ENCODE results near the gene COA1.

- TF ChIP-seq CTCF (IDR thresholded peaks at IDR 0.05; ENCODE audit: insufficient read depth, low read length): no peak
- TF ChIP-seq POLR2AphosphoS5 (IDR thresholded peaks at IDR 0.05; ENCODE audit: low read depth): no peak
- no peak for TF ChIP-seq SPI1 (IDR thresholded peaks at IDR 0.05; ENCODE audit: borderline replicate concordance, low read depth)
- TF ChIP-seq GABPA (IDR thresholded peaks at IDR 0.05; ENCODE audit: low read depth): no peak
These were observed 25.3 kb upstream of the COA1 start for GRCh38 chr7:43754596-43754995.
